HG02938 (cell line): ENCODE measurements around the gene EMC6.
A peak's percentile ranks its signal among the peaks of the same experiment; 100 is the strongest.

Source experiments
- ATAC-seq: cut with Tn5 transposase; IDR thresholded peaks from one replicate; pipeline ENCODE4 v1.9.1; 2021; ENCODE audit warnings: mild to moderate bottlenecking, moderate library complexity; ENCODE audit not compliant: unreplicated experiment

The EMC6 gene

GRCh38 chr17:3655766-3656165 lies 12.8 kb upstream of the EMC6 start:
- no peak for ATAC-seq

- ATAC-seq, result no peak
Measured at GRCh38 chr17:3656353-3656752, 12.3 kb upstream of the EMC6 start.

GRCh38 chr17:3656755-3657587 lies 11.6 kb upstream of the EMC6 start:
- no peak for ATAC-seq

- ATAC-seq, result no peak
Measured at GRCh38 chr17:3657588-3657869, 11.1 kb upstream of the EMC6 start.

GRCh38 chr17:3657874-3658783 lies 10.5 kb upstream of the EMC6 start:
- no peak for ATAC-seq

GRCh38 chr17:3658784-3659449 lies 9.7 kb upstream of the EMC6 start:
- no peak for ATAC-seq

- ATAC-seq, result no peak
Measured at GRCh38 chr17:3659541-3660111, 9.0 kb upstream of the EMC6 start.

GRCh38 chr17:3660311-3660891 lies 8.2 kb upstream of the EMC6 start:
- ATAC-seq, result no peak

- no peak for ATAC-seq
Measured at GRCh38 chr17:3663102-3664011, 5.3 kb upstream of the EMC6 start.

- no peak for ATAC-seq
Measured at GRCh38 chr17:3665834-3666233, 2.8 kb upstream of the EMC6 start.

GRCh38 chr17:3666516-3666915 lies 2.1 kb upstream of the EMC6 start:
- ATAC-seq, result no peak

GRCh38 chr17:3667366-3668278 lies 990 bp upstream of the EMC6 start:
- peak; percentile 7 for ATAC-seq

- ATAC-seq, result no peak
Measured at GRCh38 chr17:3669085-3669347, 404 bp downstream of the EMC6 start.

- no peak for ATAC-seq
Measured at GRCh38 chr17:3669548-3669947, 936 bp downstream of the EMC6 start.

GRCh38 chr17:3672571-3672970 lies 4.0 kb downstream of the EMC6 start:
- ATAC-seq, result no peak

- no peak for ATAC-seq
Measured at GRCh38 chr17:3675886-3676285, 7.3 kb downstream of the EMC6 start.

- no peak for ATAC-seq
Measured at GRCh38 chr17:3678095-3678820, 9.6 kb downstream of the EMC6 start.

- ATAC-seq, result no peak
Measured at GRCh38 chr17:3678821-3679530, 10.4 kb downstream of the EMC6 start.
